Measurements from ENCODE around the gene C10orf67. TPM values are rescaled to one million over a fixed set of nuclear protein-coding genes. Genes with fewer than 3 reads are reported as not detected.
"Not testable (repeated sequence)": the region's sequence is repeated elsewhere in the genome, so short reads cannot be mapped to it uniquely, and the experiment has no call there.

Gene C10orf67
- polyA plus RNA-seq, 6 donors from 2014 or later, result not detected

- Mint-ChIP-seq H3K9me3 (peaks cover 9 to 60% (median 20%) of the 10 kb centered on the region in 7 donors), H3K27me3 (peaks cover 7 to 13% (median 11%) of the 10 kb centered on the region in 3 donors)
- H3K27ac Mint-ChIP-seq; H3K36me3 Mint-ChIP-seq; ATAC-seq (ENCODE audit: low read depth in 2 of 2); H3K4me1 Mint-ChIP-seq; H3K4me3 Mint-ChIP-seq; DNase-seq: not testable (repeated sequence)
Measured at GRCh38 chr10:23274179-23274578, 70.4 kb downstream of the C10orf67 start.

GRCh38 chr10:23270531-23270930 is 74.1 kb downstream of the C10orf67 start:
- ATAC-seq (ENCODE audit: low read depth in 2 of 2), result no peak
- Mint-ChIP-seq H3K4me3 (no peak overlapping the region), H3K27me3 (peaks cover 0 to 5% (median under 1%) of the 10 kb centered on the region in 3 donors), H3K9me3 (peaks cover 9 to 57% (median 20%) of the 10 kb centered on the region in 7 donors), H3K4me1 (no peaks in the 10 kb centered on the region), H3K27ac (no peak overlapping the region), H3K36me3 (peaks cover 5 to 8% of the 10 kb centered on the region in 2 donors)
- no peak for DNase-seq

- Mint-ChIP-seq H3K9me3 (peaks cover 0 to 2% (median 0%) of the 10 kb centered on the region in 7 donors), H3K4me3 (no peak overlapping the region), H3K27ac (no peak overlapping the region), H3K4me1 (no peaks in the 10 kb centered on the region), H3K36me3 (no peaks in the 10 kb centered on the region), H3K27me3 (peaks cover 4 to 25% (median 24%) of the 10 kb centered on the region in 3 donors)
- DNase-seq (no peak), ATAC-seq (ENCODE audit: low read depth in 2 of 2) (no peak)
Measured at GRCh38 chr10:23263441-23264164, 81.0 kb downstream of the C10orf67 start.

GRCh38 chr10:23262928-23263327 is 81.7 kb downstream of the C10orf67 start:
- Mint-ChIP-seq H3K27ac (no peak overlapping the region), H3K4me1 (no peaks in the 10 kb centered on the region), H3K27me3 (peaks cover 4 to 25% (median 24%) of the 10 kb centered on the region in 3 donors), H3K36me3 (no peaks in the 10 kb centered on the region), H3K4me3 (no peak overlapping the region), H3K9me3 (peaks cover 0 to 2% (median 0%) of the 10 kb centered on the region in 7 donors)
- ATAC-seq (ENCODE audit: low read depth in 2 of 2) (no peak), DNase-seq (no peak)

- H3K36me3 Mint-ChIP-seq, result no peaks in the 10 kb centered on the region
- no peak overlapping the region for H3K27ac Mint-ChIP-seq
- H3K4me3 Mint-ChIP-seq, result no peak overlapping the region
- DNase-seq, result no peak
- H3K4me1 Mint-ChIP-seq, result no peaks in the 10 kb centered on the region
- no peak for ATAC-seq (ENCODE audit: low read depth in 2 of 2)
- H3K9me3 Mint-ChIP-seq, result peaks cover 0 to 3% (median 1%) of the 10 kb centered on the region in 7 donors
- peaks cover 4 to 23% (median 23%) of the 10 kb centered on the region in 3 donors for H3K27me3 Mint-ChIP-seq
Measured at GRCh38 chr10:23258516-23258915, 86.1 kb downstream of the C10orf67 start.

- Mint-ChIP-seq H3K27ac (no peak overlapping the region), H3K9me3 (peaks cover 0 to 19% (median 4%) of the 10 kb centered on the region in 7 donors), H3K4me1 (no peaks in the 10 kb centered on the region), H3K4me3 (no peak overlapping the region), H3K27me3 (peaks cover 0 to 16% (median 7%) of the 10 kb centered on the region in 3 donors), H3K36me3 (no peaks in the 10 kb centered on the region)
- DNase-seq (no peak), ATAC-seq (ENCODE audit: low read depth in 2 of 2) (no peak)
Measured at GRCh38 chr10:23253780-23254179, 90.8 kb downstream of the C10orf67 start.

GRCh38 chr10:23252859-23253258 is 91.7 kb downstream of the C10orf67 start:
- not testable (repeated sequence) for H3K4me3 Mint-ChIP-seq; DNase-seq; ATAC-seq (ENCODE audit: low read depth in 2 of 2); H3K36me3 Mint-ChIP-seq; H3K27ac Mint-ChIP-seq; H3K4me1 Mint-ChIP-seq
- Mint-ChIP-seq H3K9me3 (peaks cover 0 to 19% (median 4%) of the 10 kb centered on the region in 7 donors), H3K27me3 (peaks cover 0 to 16% (median 7%) of the 10 kb centered on the region in 3 donors)

GRCh38 chr10:23241779-23242178 is 102.8 kb downstream of the C10orf67 start:
- H3K4me3 Mint-ChIP-seq; ATAC-seq (ENCODE audit: low read depth in 2 of 2): not testable (repeated sequence)

GRCh38 chr10:23238015-23238414 is 106.6 kb downstream of the C10orf67 start:
- ATAC-seq (ENCODE audit: low read depth in 2 of 2) (no peak), DNase-seq (no peak)
- Mint-ChIP-seq H3K36me3 (peaks cover 13 to 16% of the 10 kb centered on the region in 2 donors), H3K4me3 (no peak overlapping the region), H3K27ac (no peak overlapping the region), H3K9me3 (peaks cover 6 to 42% (median 17%) of the 10 kb centered on the region in 7 donors), H3K4me1 (no peaks in the 10 kb centered on the region), H3K27me3 (peaks cover 0 to 11% (median 6%) of the 10 kb centered on the region in 3 donors)

More at GRCh38 chr10:23241779-23242178, 102.8 kb downstream of the C10orf67 start:
- Mint-ChIP-seq H3K36me3 (peaks cover 13 to 16% of the 10 kb centered on the region in 2 donors), H3K9me3 (peaks cover 14 to 52% (median 21%) of the 10 kb centered on the region in 7 donors), H3K27me3 (peaks cover 0 to 16% (median 6%) of the 10 kb centered on the region in 3 donors)
- not testable (repeated sequence) for DNase-seq, H3K4me1 Mint-ChIP-seq, H3K27ac Mint-ChIP-seq

- H3K4me1 Mint-ChIP-seq, result no peaks in the 10 kb centered on the region
Measured at GRCh38 chr10:23230582-23230981, 114.0 kb downstream of the C10orf67 start.

GRCh38 chr10:23217471-23217870 is 127.1 kb downstream of the C10orf67 start:
- H3K4me1 Mint-ChIP-seq, result no peaks in the 10 kb centered on the region
- no peaks in the 10 kb centered on the region for H3K36me3 Mint-ChIP-seq
- DNase-seq (no peak), ATAC-seq (ENCODE audit: low read depth in 2 of 2) (no peak)
- peaks cover 0 to 3% (median 0%) of the 10 kb centered on the region in 7 donors for H3K9me3 Mint-ChIP-seq
- no peak overlapping the region for H3K4me3 Mint-ChIP-seq
- H3K27ac Mint-ChIP-seq, result no peak overlapping the region
- peaks cover 14 to 29% (median 25%) of the 10 kb centered on the region in 3 donors for H3K27me3 Mint-ChIP-seq

More at GRCh38 chr10:23230582-23230981, 114.0 kb downstream of the C10orf67 start:
- peaks cover 0 to 5% (median 5%) of the 10 kb centered on the region in 3 donors for H3K27me3 Mint-ChIP-seq
- peaks cover 1 to 13% (median 8%) of the 10 kb centered on the region in 7 donors for H3K9me3 Mint-ChIP-seq
- DNase-seq (no peak), ATAC-seq (ENCODE audit: low read depth in 2 of 2) (no peak)
- no peak overlapping the region for H3K4me3 Mint-ChIP-seq
- H3K27ac Mint-ChIP-seq, result no peak overlapping the region
- no peaks in the 10 kb centered on the region for H3K36me3 Mint-ChIP-seq

- Mint-ChIP-seq H3K4me3 (no peak overlapping the region), H3K27ac (no peak overlapping the region), H3K27me3 (peaks cover 53 to 62% (median 61%) of the 10 kb centered on the region in 3 donors), H3K9me3 (peaks cover 0 to 6% (median 0%) of the 10 kb centered on the region in 7 donors), H3K36me3 (no peaks in the 10 kb centered on the region), H3K4me1 (no peaks in the 10 kb centered on the region)
- ATAC-seq (ENCODE audit: low read depth in 2 of 2) (no peak), DNase-seq (no peak)
Measured at GRCh38 chr10:23205972-23206642, 138.5 kb downstream of the C10orf67 start.

- H3K9me3 Mint-ChIP-seq, result peaks cover 0 to 6% (median 0%) of the 10 kb centered on the region in 7 donors
- no peak overlapping the region for H3K27ac Mint-ChIP-seq
Measured at GRCh38 chr10:23204773-23205172, 139.8 kb downstream of the C10orf67 start.

More at GRCh38 chr10:23204773-23205172, 139.8 kb downstream of the C10orf67 start:
- DNase-seq, result no peak
- H3K4me3 Mint-ChIP-seq, result no peak overlapping the region
- no peak for ATAC-seq (ENCODE audit: low read depth in 2 of 2)
- no peaks in the 10 kb centered on the region for H3K36me3 Mint-ChIP-seq
- H3K4me1 Mint-ChIP-seq, result no peaks in the 10 kb centered on the region
- peaks cover 63 to 66% (median 64%) of the 10 kb centered on the region in 3 donors for H3K27me3 Mint-ChIP-seq
